GM18505 (cell line): ENCODE results near the gene SLC16A7.

ENCODE experiments used
- ATAC-seq: cut with Tn5 transposase; IDR thresholded peaks from one replicate; pipeline ENCODE4 v1.9.1; 2021; ENCODE audit not compliant: unreplicated experiment
- POLR2A ChIP-seq: IDR thresholded peaks from 4 replicates; pipeline ENCODE4 v1.6.1; 2011; ENCODE audit warnings: borderline replicate concordance; ENCODE audit not compliant: insufficient read depth, insufficient read length; ENCODE audit errors: extremely low read depth

The SLC16A7 gene

GRCh38 chr12:59763835-59764234 is 168.0 kb downstream of the SLC16A7 start:
- TF ChIP-seq POLR2A = no peak
- peak; percentile 61 for ATAC-seq

- no peak for TF ChIP-seq POLR2A
- ATAC-seq = no peak
Observed at GRCh38 chr12:59768031-59768430, 172.2 kb downstream of the SLC16A7 start.

- ATAC-seq = no peak
- TF ChIP-seq POLR2A = no peak
Observed at GRCh38 chr12:59780605-59781135, 184.8 kb downstream of the SLC16A7 start.

GRCh38 chr12:59787610-59788009 is 191.8 kb downstream of the SLC16A7 start:
- ATAC-seq = no peak
- TF ChIP-seq POLR2A = no peak

- no peak for TF ChIP-seq POLR2A
- ATAC-seq = no peak
Observed at GRCh38 chr12:59792647-59793046, 196.8 kb downstream of the SLC16A7 start.

DNA sequence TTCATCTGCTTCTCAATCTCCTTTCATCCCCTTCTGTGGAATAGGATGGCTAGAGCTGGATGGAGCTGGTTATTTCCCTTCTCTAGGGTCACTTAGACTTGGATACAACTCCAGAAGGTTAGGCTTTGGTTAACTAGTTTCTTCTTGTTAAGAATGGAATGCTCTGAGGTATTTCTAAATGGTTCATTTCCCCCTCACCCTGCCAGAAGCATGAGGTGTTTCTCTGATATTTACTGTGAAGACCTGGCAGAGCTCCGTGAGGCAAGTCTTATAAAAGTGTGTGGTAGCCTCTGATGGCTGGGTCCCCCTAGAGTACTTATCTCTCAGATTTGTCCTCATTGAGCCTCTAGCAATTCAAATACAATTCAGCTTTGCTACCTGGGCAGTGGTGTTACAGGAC is 207.9 kb downstream of the SLC16A7 start:
- TF ChIP-seq POLR2A = no peak

GRCh38 chr12:59808317-59808910 is 212.6 kb downstream of the SLC16A7 start:
- peak; percentile 77 for ATAC-seq
- no peak for TF ChIP-seq POLR2A

More for the DNA sequence above, 207.9 kb downstream of the SLC16A7 start:
- no peak for ATAC-seq

DNA sequence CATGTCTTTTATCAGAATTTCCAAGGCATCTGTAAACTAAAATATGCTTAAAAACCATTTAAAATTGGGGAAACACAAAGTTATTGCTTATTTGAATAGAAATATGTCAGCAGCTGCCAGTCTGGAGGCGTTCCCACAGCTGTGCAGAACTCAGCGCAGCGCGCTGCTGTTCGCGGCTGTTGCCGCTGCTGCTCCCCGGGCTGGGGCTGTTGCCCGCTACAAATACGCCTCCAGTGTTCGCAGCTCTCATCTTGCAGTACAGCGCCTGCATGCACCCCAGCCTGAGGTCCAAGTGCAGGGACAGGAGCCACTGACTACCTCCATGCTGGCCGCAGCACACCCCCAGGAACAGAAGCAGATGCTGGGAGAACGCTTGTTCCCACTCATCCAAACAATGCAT is 216.2 kb downstream of the SLC16A7 start:
- no peak for ATAC-seq
- no peak for TF ChIP-seq POLR2A

- no peak for TF ChIP-seq POLR2A
- no peak for ATAC-seq
Observed at GRCh38 chr12:59812716-59813115, 216.9 kb downstream of the SLC16A7 start.

GRCh38 chr12:59820594-59821011 is 224.8 kb downstream of the SLC16A7 start:
- ATAC-seq = no peak
- no peak for TF ChIP-seq POLR2A

GRCh38 chr12:59823567-59823966 is 227.7 kb downstream of the SLC16A7 start:
- no peak for ATAC-seq
- no peak for TF ChIP-seq POLR2A

DNA sequence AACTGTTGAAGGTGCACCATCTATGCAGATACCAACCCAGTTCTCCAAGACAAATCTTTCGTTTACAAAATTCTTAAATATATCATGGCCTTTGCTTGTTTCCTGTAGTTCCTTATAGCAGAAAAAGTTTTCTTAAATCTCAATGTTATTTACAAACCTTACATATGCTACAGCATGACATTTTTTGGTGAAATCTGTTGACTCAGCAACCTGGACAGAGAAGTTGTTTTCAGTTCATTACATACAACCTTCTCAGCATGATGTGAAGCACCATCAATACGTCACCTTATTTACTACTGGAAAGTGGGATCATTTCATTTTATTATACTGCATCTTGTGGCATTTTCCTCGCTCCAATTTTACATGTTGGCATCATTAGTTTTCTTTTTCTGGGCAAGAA is 231.9 kb downstream of the SLC16A7 start:
- no peak for ATAC-seq
- TF ChIP-seq POLR2A = no peak

- no peak for ATAC-seq
- no peak for TF ChIP-seq POLR2A
Observed at GRCh38 chr12:59828521-59828920, 232.7 kb downstream of the SLC16A7 start.

- ATAC-seq = no peak
- TF ChIP-seq POLR2A = no peak
Observed at GRCh38 chr12:59833408-59833807, 237.6 kb downstream of the SLC16A7 start.
